SK-N-SH (cell line): ENCODE results near the gene UBTD2. TPM values are rescaled to one million over a fixed set of nuclear protein-coding genes. Genes with fewer than 3 reads are reported as not detected.

Source experiments
- CTCF ChIA-PET: fragments of 300-600, 350-600 bp; formaldehyde crosslinking; extraction: SDS; loops from one replicate; lab custom pipeline; 2021; lab: Yijun Ruan, JAX
- POLR2A ChIA-PET: fragments of 350-600 bp; sonication (Branson Sonifier 250); formaldehyde crosslinking; extraction: SDS; loops from one replicate; lab custom pipeline; 2020; ENCODE audit warnings: antibody characterized with exemption, inconsistent platforms; lab: Yijun Ruan, JAX
- DNase-seq: peaks from one replicate; pipeline ENCODE4 v3.0.0; 2012
- H2AFZ ChIP-seq: fragments of 200-600 bp; sonication (generic); 2 replicates; pipeline ENCODE4 v1.8.1; 2016; ENCODE audit warnings: antibody characterized with exemption, mild to moderate bottlenecking, low read depth
- H3F3A ChIP-seq: fragments of 200-600 bp; sonication (generic); replicated peaks from 2 replicates; pipeline ENCODE3; 2016; ENCODE audit warnings: antibody characterized with exemption, mild to moderate bottlenecking; ENCODE audit not compliant: insufficient read depth
- H3K27ac ChIP-seq, 2 experiments: fragments of 200-500 bp in 1 of 2; fragments of 200-600 bp in 1 of 2; sonication (Bioruptor generic) in 1 of 2; sonication (generic), shearing (Covaris generic) in 1 of 2; 2 replicates each; pipeline versions ENCODE4 v1.5.1 to v1.6.1; 2014 to 2016; ENCODE audit warnings: low read depth in 2 of 2, inconsistent platforms in 1 of 2, low read length in 1 of 2, mild to moderate bottlenecking in 1 of 2, mixed read lengths in 1 of 2
- H3K27me3 ChIP-seq: fragments of 200-600 bp; sonication (generic), shearing (Covaris generic); 2 replicates; pipeline ENCODE4 v1.6.1; 2016; ENCODE audit warnings: mixed run types; ENCODE audit not compliant: insufficient read depth
- H3K36me3 ChIP-seq, 2 experiments: fragments of 200-500 bp in 1 of 2; fragments of 200-600 bp in 1 of 2; sonication (Bioruptor generic) in 1 of 2; sonication (generic) in 1 of 2; replicated peaks in 1 of 2; 2 replicates each; pipeline versions ENCODE3 to v1.5.1; 2014 to 2016; ENCODE audit warnings: low read length in 1 of 2, mild to moderate bottlenecking in 1 of 2; ENCODE audit not compliant: insufficient read depth in 2 of 2, control insufficient read depth in 1 of 2
- H3K4me1 ChIP-seq, 2 experiments: fragments of 200-500 bp in 1 of 2; fragments of 200-600 bp in 1 of 2; sonication (Bioruptor generic) in 1 of 2; sonication (generic), shearing (Covaris generic) in 1 of 2; 2 replicates each; pipeline versions ENCODE4 v1.5.1 to v1.6.1; 2014 to 2016; ENCODE audit warnings: low read depth in 1 of 2, low read length in 1 of 2, mixed run types in 1 of 2; ENCODE audit not compliant: insufficient read depth in 2 of 2, control insufficient read depth in 1 of 2
- H3K4me2 ChIP-seq: fragments of 200-600 bp; sonication (generic), shearing (Covaris generic); 2 replicates; pipeline ENCODE4 v1.6.1; 2017; ENCODE audit warnings: mixed run types
- H3K4me3 ChIP-seq, 2 experiments: fragments of 200-500 bp in 1 of 2; fragments of 200-600 bp in 1 of 2; sonication (Bioruptor generic) in 1 of 2; sonication (generic), shearing (Covaris generic) in 1 of 2; 2 replicates each; pipeline versions ENCODE4 v1.5.1 to v1.8.1; 2014 to 2016; ENCODE audit warnings: low read depth in 2 of 2, inconsistent platforms in 1 of 2, low read length in 1 of 2, mild to moderate bottlenecking in 1 of 2, mixed read lengths in 1 of 2, moderate library complexity in 1 of 2
- H3K79me2 ChIP-seq: fragments of 200-600 bp; sonication (generic); 2 replicates; pipeline ENCODE4 v1.8.1; 2017; ENCODE audit warnings: mild to moderate bottlenecking; ENCODE audit not compliant: insufficient read depth
- H3K9ac ChIP-seq: fragments of 200-600 bp; sonication (generic); 2 replicates; pipeline ENCODE4 v1.6.1; 2017; ENCODE audit warnings: mixed run types
- H3K9me2 ChIP-seq: fragments of 200-600 bp; sonication (generic); 2 replicates; pipeline ENCODE4 v1.6.1; 2017; ENCODE audit warnings: mixed run types
- H3K9me3 ChIP-seq: fragments of 200-600 bp; sonication (generic); 2 replicates; pipeline ENCODE4 v1.6.1; 2017; ENCODE audit warnings: mixed run types, mild to moderate bottlenecking, moderate library complexity
- H4K20me1 ChIP-seq: fragments of 200-600 bp; sonication (generic); 2 replicates; pipeline ENCODE4 v1.6.1; 2017; ENCODE audit warnings: mild to moderate bottlenecking, mixed run types; ENCODE audit not compliant: insufficient read depth
- ELF1 ChIP-seq: IDR thresholded peaks from 2 replicates; pipeline ENCODE4 v1.4.0; 2012
- FOXJ3 ChIP-seq: sonication (generic); formaldehyde crosslinking; IDR thresholded peaks from 2 replicates; pipeline ENCODE4 v1.5.1; 2020; ENCODE audit warnings: mild to moderate bottlenecking, missing genetic modification reagents
- GABPA ChIP-seq: IDR thresholded peaks from 2 replicates; pipeline ENCODE4 v1.4.0; 2012; ENCODE audit warnings: low read depth, mild to moderate bottlenecking
- IRF3 ChIP-seq: fragments of 150-350 bp; IDR thresholded peaks from 2 replicates; pipeline ENCODE4 v1.6.1; 2016; ENCODE audit warnings: mild to moderate bottlenecking, low read depth, low read length
- MEF2A ChIP-seq: IDR thresholded peaks from 2 replicates; pipeline ENCODE4 v1.4.0; 2012; ENCODE audit warnings: low read depth, borderline replicate concordance
- NFIC ChIP-seq: IDR thresholded peaks from 2 replicates; pipeline ENCODE4 v1.4.0; 2012; ENCODE audit warnings: borderline replicate concordance
- NRF1 ChIP-seq: IDR thresholded peaks from 2 replicates; pipeline ENCODE4 v1.6.1; 2012; ENCODE audit warnings: low read depth, mild to moderate bottlenecking, low read length
- POLR2AphosphoS5 ChIP-seq: IDR thresholded peaks from 2 replicates; pipeline ENCODE4 v1.6.1; 2012; ENCODE audit warnings: low read depth, low read length
- RAD21 ChIP-seq: IDR thresholded peaks from 2 replicates; pipeline ENCODE4 v1.6.1; 2012; ENCODE audit warnings: mild to moderate bottlenecking, low read length
- RCOR1 ChIP-seq: fragments of 150-350 bp; IDR thresholded peaks from 2 replicates; pipeline ENCODE4 v1.6.1; 2017; ENCODE audit warnings: antibody characterized with exemption, low read length
- RXRA ChIP-seq: IDR thresholded peaks from 2 replicates; pipeline ENCODE4 v1.4.0; 2012; ENCODE audit warnings: low read depth, mild to moderate bottlenecking, borderline replicate concordance
- TAF1 ChIP-seq: IDR thresholded peaks from 2 replicates; pipeline ENCODE4 v1.6.1; 2012; ENCODE audit warnings: low read depth, mild to moderate bottlenecking, low read length, moderate library complexity, borderline replicate concordance
- YY1 ChIP-seq: IDR thresholded peaks from 2 replicates; pipeline ENCODE4 v1.4.0; 2012; ENCODE audit warnings: low read depth, mild to moderate bottlenecking
- ZBTB33 ChIP-seq: IDR thresholded peaks from 2 replicates; pipeline ENCODE4 v1.4.0; 2012; ENCODE audit warnings: low read depth, borderline replicate concordance
- WGBS: methylation state at CpG from one replicate; pipeline ENCODE4 v1.1.6; 2017; ENCODE audit warnings: low lambda C conversion rate; 5-methylcytosine and 5-hydroxymethylcytosine counted together
- polyA plus RNA-seq, 3 experiments: library from polyadenylated mRNA; depleted of rRNA; stranded (reverse); fragments of >200 nt; gene quantifications; 2 replicates each; pipeline ENCODE4 v1.2.3, GENCODE V29; 2012
- TF ChIP-seq, protein P1 (sequence below): IDR thresholded peaks from 2 replicates; pipeline ENCODE4; 2012
- TF ChIP-seq, protein P2 (sequence below): fragments of 150-350 bp; IDR thresholded peaks from 2 replicates; pipeline ENCODE4 v1.6.1; 2017; ENCODE audit warnings: antibody characterized with exemption, low read length, low read depth, borderline replicate concordance
- TF ChIP-seq, protein P3 (sequence below): IDR thresholded peaks from 2 replicates; pipeline ENCODE4 v1.6.1; 2012; ENCODE audit warnings: mild to moderate bottlenecking, low read depth, low read length, moderate library complexity
- TF ChIP-seq, protein P4 (sequence below): fragments of 200-600 bp; sonication (generic); IDR thresholded peaks from 2 replicates; pipeline ENCODE4 v1.6.1; 2017; ENCODE audit warnings: antibody characterized with exemption, mild to moderate bottlenecking, moderate library complexity

UBTD2 gene
- polyA plus RNA-seq, 1 of the 3 experiments (the other 2 are of a cell fraction) = 13.8 TPM

- peaks cover 90% of the 10 kb centered on the region for H4K20me1 ChIP-seq
- CTCF ChIA-PET = interaction anchor here (3.3 kb wide), 1 partner anchor 8 kb away, joined by 13 read pairs; the partner anchor contains the start of gene UBTD2
Measured at GRCh38 chr5:172274951-172275753, 8.4 kb downstream of the UBTD2 start.

More at GRCh38 chr5:172274951-172275753, 8.4 kb downstream of the UBTD2 start:
- WGBS = 95% methylated on average over 14 of the region's 14 CpGs
- DNase-seq = no peak
- H3K27me3 ChIP-seq = no peaks in the 10 kb centered on the region
- no peak overlapping the region for H3K4me2 ChIP-seq
- no peak overlapping the region for H3K9ac ChIP-seq
- H3K27ac ChIP-seq = no peak overlapping the region
- no peaks in the 10 kb centered on the region for H3F3A ChIP-seq
- H3K36me3 ChIP-seq = peaks cover 0 to 10% of the 10 kb centered on the region in 2 experiments
- H3K79me2 ChIP-seq = peaks cover 100% of the 10 kb centered on the region
- H3K9me3 ChIP-seq = no peaks in the 10 kb centered on the region
- H2AFZ ChIP-seq = no peak overlapping the region
- TF ChIP-seq, protein P1, sequence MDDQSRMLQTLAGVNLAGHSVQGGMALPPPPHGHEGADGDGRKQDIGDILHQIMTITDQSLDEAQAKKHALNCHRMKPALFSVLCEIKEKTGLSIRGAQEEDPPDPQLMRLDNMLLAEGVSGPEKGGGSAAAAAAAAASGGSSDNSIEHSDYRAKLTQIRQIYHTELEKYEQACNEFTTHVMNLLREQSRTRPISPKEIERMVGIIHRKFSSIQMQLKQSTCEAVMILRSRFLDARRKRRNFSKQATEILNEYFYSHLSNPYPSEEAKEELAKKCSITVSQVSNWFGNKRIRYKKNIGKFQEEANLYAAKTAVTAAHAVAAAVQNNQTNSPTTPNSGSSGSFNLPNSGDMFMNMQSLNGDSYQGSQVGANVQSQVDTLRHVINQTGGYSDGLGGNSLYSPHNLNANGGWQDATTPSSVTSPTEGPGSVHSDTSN = no peak
- no peak for TF ChIP-seq NRF1
- TF ChIP-seq, protein P2, sequence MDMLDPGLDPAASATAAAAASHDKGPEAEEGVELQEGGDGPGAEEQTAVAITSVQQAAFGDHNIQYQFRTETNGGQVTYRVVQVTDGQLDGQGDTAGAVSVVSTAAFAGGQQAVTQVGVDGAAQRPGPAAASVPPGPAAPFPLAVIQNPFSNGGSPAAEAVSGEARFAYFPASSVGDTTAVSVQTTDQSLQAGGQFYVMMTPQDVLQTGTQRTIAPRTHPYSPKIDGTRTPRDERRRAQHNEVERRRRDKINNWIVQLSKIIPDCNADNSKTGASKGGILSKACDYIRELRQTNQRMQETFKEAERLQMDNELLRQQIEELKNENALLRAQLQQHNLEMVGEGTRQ = no peak
- TF ChIP-seq POLR2AphosphoS5 = no peak
- no peak for TF ChIP-seq NFIC
- no peak for TF ChIP-seq ZBTB33
- TF ChIP-seq MEF2A = no peak
- TF ChIP-seq, protein P3, sequence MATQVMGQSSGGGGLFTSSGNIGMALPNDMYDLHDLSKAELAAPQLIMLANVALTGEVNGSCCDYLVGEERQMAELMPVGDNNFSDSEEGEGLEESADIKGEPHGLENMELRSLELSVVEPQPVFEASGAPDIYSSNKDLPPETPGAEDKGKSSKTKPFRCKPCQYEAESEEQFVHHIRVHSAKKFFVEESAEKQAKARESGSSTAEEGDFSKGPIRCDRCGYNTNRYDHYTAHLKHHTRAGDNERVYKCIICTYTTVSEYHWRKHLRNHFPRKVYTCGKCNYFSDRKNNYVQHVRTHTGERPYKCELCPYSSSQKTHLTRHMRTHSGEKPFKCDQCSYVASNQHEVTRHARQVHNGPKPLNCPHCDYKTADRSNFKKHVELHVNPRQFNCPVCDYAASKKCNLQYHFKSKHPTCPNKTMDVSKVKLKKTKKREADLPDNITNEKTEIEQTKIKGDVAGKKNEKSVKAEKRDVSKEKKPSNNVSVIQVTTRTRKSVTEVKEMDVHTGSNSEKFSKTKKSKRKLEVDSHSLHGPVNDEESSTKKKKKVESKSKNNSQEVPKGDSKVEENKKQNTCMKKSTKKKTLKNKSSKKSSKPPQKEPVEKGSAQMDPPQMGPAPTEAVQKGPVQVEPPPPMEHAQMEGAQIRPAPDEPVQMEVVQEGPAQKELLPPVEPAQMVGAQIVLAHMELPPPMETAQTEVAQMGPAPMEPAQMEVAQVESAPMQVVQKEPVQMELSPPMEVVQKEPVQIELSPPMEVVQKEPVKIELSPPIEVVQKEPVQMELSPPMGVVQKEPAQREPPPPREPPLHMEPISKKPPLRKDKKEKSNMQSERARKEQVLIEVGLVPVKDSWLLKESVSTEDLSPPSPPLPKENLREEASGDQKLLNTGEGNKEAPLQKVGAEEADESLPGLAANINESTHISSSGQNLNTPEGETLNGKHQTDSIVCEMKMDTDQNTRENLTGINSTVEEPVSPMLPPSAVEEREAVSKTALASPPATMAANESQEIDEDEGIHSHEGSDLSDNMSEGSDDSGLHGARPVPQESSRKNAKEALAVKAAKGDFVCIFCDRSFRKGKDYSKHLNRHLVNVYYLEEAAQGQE = no peak
- TF ChIP-seq RCOR1 = no peak
- TF ChIP-seq IRF3 = no peak
- TF ChIP-seq GABPA = no peak
- no peak for TF ChIP-seq RAD21
- TF ChIP-seq, protein P4, sequence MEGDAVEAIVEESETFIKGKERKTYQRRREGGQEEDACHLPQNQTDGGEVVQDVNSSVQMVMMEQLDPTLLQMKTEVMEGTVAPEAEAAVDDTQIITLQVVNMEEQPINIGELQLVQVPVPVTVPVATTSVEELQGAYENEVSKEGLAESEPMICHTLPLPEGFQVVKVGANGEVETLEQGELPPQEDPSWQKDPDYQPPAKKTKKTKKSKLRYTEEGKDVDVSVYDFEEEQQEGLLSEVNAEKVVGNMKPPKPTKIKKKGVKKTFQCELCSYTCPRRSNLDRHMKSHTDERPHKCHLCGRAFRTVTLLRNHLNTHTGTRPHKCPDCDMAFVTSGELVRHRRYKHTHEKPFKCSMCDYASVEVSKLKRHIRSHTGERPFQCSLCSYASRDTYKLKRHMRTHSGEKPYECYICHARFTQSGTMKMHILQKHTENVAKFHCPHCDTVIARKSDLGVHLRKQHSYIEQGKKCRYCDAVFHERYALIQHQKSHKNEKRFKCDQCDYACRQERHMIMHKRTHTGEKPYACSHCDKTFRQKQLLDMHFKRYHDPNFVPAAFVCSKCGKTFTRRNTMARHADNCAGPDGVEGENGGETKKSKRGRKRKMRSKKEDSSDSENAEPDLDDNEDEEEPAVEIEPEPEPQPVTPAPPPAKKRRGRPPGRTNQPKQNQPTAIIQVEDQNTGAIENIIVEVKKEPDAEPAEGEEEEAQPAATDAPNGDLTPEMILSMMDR = no peak
- no peak for TF ChIP-seq TAF1
- no peak for TF ChIP-seq FOXJ3
- no peak for TF ChIP-seq ELF1
- no peak for TF ChIP-seq YY1
- no peak for TF ChIP-seq RXRA
- TF ChIP-seq, all 33 proteins: peak for 0
- Histone ChIP-seq H3K9me2 (no peaks in the 10 kb centered on the region), H3K4me3 (no peak overlapping the region), H3K4me1 (peaks cover 0 to 2% of the 10 kb centered on the region in 2 experiments; a peak in 2 of 4 replicates)
- POLR2A ChIA-PET = no interaction called here
